Activated gamma-delta T cell (primary cell): Measurements from ENCODE around the gene CAPN10.

Experiments
- DNase-seq: peaks from one replicate; lab custom pipeline; 2025; lab: John Stamatoyannopoulos, UW

CAPN10 gene

DNA sequence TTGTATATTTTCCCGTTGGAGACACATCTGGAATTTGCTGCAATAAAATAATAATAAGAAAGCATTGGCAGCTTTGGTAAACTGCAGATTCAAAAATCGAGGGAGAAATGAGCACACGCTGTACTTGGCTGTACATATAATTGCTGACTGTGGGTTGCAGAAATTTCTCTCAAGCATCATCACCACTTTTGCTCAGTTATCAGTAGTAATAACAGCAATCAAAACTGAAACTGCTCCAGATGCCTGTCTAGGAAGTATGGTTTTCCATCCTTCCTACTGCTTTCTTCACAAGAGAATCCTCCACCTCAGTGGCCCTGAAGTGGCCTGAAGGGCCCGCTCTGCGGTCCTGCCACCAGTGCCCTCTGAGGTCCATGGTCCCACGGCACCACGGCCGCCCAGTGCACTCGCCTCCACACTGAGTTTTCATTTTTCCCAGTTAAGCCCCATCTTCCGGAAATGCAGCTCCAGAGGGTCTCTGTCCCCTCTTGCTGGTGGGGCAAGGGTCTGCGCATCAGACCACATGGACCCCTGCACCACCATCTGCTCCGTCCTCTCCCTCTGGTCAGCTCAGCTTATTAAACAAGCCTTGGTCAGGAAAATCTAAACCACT, 22.5 kb upstream of the CAPN10 start:
- no peak for DNase-seq

DNA sequence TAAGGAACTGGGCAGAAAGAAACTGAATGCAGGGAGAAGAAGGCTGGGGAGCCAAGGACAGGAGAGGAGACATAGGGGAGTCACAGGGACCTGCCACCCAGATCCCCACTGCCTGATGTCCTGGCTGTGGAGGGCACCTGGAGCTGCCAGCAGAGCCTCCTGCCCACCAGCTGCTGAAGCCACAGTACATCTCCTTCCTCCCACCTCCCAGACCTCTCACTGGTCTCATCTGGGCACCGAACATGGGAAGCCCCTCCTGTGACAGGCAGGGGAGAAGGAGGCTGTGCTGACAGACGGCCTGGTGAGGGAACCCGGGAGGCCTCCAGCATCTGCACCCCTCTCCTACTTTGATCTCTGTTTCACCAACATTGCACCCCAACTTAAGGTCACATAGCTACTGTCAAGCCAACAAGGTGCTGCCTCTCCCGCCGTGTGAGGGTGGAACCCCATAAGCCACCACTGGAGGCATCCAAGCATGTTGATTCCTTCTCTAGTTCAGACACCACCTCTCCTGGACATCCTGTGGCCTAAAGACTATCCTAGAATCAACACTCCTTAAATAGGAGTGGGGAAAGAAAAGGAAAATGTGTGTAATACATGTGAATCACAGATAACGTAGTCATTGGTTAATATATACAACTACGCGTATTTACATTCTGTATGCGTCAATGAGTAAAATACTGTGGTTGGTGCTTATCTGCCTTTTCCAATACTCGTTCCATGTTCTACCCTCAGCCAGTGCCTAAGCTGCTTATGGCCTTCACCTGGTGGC, 21.8 kb upstream of the CAPN10 start:
- DNase-seq, result no peak

DNA sequence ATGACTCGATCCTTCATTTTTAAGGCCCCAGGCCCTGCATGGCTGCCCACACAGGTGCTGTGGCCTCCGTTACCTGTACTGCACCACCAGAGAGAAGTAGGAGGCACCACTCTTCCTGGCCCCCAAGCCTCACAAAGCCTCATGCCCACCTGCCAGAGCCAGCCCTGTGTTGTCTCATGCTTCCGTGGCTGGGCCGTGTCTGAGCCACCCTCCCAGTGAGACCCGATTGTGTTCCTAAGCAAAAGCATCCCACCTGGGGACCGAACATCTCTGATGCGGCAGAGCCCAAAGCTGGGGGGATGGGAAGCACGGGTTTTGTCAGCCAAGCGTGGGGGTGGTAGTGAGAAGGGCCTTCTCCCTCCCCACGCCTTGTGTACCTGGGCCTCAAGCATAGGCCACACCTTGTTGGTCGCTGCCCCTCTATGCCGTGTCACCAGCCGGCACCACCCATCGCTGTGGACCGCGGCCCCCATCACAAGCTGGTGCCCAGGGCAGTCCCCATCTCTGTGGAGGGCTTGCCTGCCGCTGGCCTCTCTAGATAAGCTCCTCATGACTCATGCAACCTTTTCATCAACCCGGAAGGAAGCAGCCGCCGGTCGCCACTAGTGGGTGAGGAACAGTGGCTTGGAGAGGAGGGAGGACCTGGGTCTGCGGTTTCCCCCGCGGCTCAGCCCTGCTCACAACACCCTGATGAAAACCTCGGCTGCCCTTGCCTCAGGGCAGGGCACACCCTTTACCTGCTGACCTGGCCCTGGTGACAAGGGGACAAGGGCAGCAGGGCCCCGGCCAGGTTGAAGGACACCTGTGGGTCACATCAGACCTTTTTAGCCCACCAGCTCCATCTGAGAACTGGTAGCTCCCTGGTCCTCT, 21.0 kb upstream of the CAPN10 start:
- peak; percentile 80 for DNase-seq

- peak; percentile 93 for DNase-seq
Measured at GRCh38 chr2:240566203-240567136, 20.1 kb upstream of the CAPN10 start.

GRCh38 chr2:240567137-240567871, 19.2 kb upstream of the CAPN10 start:
- no peak for DNase-seq

DNA sequence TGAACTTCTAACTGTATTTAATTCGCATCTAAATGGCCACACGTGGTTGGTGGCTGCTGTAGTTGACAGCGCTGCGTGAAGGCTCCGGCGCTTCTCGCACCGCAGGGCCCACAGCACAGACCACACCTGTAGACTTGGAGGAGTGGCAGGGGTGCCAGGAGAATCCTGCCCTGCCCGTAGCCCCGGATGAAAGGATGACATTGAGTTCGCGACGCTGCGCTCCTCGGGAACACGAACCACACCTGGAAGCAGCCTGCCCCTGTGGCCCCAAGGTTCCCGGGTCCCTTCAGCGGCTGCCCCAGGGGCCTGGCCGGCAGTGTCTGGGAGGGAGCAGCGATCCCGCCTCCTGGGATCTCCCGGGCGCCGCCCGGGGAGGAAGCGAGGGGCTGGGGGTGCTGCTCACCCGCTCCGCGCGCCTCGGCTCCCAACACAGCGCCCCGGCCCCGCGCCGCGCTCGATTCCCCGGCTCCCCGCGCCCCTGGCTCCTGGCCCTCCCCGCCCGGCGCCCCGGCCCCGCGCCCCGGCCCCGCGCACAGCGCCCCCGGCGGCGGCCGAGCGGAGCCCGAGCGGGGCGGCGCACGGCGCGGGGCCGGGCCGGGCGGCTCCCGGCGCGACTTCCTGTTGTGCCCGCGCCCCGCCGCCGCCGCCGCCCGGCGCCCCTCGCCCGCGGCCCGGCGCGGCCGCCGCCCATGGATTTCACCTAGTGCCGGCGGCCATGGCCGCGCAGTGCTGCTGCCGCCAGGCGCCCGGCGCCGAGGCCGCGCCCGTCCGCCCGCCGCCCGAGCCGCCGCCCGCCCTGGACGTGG, 18.5 kb upstream of the CAPN10 start, which contains the start of gene RNPEPL1:
Gene RNPEPL1 (plus strand): TSS at position 613 of the 806 bp plus-strand sequence. CDS start 103 bp downstream, at position 716.
- DNase-seq, result peak; percentile 62

- peak; percentile 62 for DNase-seq
Measured at GRCh38 chr2:240568678-240569522, 17.6 kb upstream of the CAPN10 start.

- DNase-seq, result no peak
Measured at GRCh38 chr2:240569523-240569997, 17.0 kb upstream of the CAPN10 start.

- DNase-seq, result no peak
Measured at GRCh38 chr2:240569998-240570530, 16.5 kb upstream of the CAPN10 start.

- no peak for DNase-seq
Measured at GRCh38 chr2:240570531-240571313, 15.8 kb upstream of the CAPN10 start.

DNA sequence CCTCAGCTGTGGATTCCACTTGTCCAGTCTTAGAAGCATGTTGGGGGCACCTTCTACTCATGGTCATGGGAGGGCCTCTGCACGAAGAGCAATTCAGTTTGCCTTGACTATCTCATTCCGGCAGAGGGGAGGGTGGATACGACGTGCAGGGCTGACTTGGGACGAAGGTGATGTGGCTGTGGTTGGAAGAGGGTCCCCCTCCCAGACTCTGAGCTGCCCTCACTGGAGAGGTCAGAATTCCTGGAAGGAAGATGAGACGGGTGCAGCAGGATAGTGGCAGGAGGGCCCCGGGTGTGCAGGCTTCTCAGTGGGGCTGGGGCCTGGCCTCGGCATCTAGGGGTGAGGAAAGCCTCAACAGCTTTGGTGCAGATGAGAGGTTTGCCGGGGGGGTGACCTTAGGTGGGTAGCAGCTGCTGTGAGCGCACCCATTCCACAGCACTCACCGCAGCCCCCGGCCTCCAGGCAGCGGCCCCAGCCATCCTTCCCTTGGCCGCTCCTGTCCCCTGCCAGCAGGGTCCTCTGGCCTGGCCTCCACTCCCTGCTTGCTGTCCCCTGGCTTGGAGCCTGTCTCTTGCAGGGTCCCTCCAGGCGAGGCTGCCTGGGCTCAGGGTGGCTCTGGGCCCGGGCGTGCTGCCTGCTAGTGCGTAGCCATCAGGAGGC, 15.1 kb upstream of the CAPN10 start:
- DNase-seq, result no peak

- no peak for DNase-seq
Measured at GRCh38 chr2:240572141-240573031, 14.1 kb upstream of the CAPN10 start.

- no peak for DNase-seq
Measured at GRCh38 chr2:240573071-240573515, 13.4 kb upstream of the CAPN10 start.

GRCh38 chr2:240573516-240574385, 12.8 kb upstream of the CAPN10 start:
- DNase-seq, result no peak
